GM21526 (cell line): ENCODE results near the gene TRIM15.

ENCODE experiments used
- ATAC-seq: cut with Tn5 transposase; IDR thresholded peaks from one replicate; pipeline ENCODE4 v1.9.1; 2021; ENCODE audit warnings: moderate library complexity; ENCODE audit not compliant: unreplicated experiment, low FRiP score

The TRIM15 gene

DNA sequence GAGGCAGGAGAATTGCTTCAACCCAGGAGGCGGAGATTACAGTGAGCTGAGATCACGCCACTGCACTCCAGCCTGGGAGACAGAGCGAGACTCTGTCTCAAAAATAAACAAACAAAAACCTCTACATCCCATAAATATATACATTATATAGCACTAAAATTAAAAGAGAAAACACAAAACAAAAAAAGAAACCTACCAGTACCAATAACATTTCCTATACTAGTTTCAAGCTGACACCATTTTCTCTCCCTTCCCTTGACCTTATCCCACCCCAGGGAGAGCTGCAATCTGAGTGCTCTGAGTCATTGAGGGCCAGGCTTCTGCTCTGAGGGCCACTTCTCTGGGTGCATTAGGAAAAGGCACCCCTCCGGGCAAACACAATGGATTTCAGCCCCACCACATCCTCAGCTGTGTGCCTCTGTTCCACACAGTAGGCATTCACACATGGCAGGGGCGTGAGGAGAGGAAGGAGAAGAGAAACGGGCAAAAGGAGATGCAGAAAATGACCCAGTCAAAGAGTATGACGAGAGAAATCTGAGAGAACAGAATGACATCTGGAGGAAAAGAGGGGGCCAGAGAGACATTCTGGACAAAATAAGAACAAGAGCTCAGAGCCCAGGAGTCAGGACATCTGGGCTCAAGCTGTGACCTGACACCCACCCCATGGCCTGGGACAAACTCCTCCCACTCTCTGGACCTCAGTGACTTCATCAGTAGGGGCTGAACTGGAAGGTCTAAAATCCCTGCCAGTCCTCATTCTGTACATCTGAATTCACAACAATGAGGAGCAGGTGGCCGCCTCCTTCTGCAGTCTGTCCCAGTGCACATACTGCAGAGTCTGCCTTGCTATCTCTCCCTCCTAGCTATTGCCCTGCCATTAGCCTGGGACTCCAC, 31.7 kb downstream of the TRIM15 start:
- ATAC-seq, result no peak

DNA sequence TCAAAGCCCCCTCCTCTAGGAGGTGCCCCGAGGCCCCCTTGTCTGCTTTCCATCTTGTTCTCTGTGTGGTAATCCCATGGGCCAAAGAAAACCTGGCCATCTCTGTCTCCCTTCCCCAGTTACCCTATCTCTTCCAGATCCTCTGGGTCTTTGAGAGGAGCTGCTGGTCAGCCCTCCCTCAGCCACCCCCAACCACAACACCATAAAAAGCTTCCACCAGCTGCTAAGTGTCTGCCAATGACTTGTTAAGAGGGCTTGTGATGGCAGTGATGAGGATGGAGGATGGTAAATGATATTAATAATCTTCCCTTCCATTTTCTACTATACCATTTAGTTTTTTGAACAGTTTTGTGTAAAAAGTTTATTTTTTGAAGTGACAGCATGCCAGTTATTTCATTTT, 32.6 kb downstream of the TRIM15 start:
- no peak for ATAC-seq

- no peak for ATAC-seq
These were observed 33.0 kb downstream of the TRIM15 start for GRCh38 chr6:30196376-30196775.

GRCh38 chr6:30198166-30199084, 35.1 kb downstream of the TRIM15 start:
- ATAC-seq, result no peak

DNA sequence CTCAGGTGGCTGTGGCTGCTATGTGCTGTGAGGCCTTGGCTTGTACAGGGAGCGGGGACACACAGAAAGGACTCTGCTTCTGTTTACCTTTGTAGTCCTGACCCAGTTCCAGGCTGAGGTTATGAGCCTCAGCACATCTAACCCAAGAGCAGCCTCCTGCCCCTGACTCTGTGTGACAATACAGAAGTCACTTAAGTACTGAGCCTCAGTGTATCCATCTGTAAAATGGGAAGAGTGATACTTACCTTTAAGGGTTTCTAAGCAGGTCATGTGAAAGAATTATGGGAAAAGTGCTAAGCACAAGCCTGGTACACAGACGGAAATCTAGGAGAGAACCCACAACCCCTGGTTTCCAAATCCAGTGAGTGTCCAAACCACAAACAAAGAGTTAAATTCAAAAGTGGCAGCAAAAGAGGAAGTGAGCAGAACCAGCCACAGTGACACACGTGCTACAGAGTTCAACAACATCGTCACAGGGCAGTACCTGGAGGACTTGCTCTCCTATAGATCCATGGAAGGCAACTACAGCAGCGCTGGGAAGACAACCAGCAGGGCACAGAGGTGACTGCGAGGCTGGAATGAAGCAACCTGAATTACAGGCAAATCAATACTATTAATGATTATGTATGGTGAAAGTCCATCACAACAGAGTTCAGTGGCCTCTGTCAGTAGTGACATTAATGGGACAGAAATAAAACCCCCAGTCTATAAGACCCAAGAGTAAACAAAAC, 37.4 kb downstream of the TRIM15 start:
- ATAC-seq, result peak; percentile 60

GRCh38 chr6:30202366-30202765, 39.0 kb downstream of the TRIM15 start:
- ATAC-seq, result no peak

DNA sequence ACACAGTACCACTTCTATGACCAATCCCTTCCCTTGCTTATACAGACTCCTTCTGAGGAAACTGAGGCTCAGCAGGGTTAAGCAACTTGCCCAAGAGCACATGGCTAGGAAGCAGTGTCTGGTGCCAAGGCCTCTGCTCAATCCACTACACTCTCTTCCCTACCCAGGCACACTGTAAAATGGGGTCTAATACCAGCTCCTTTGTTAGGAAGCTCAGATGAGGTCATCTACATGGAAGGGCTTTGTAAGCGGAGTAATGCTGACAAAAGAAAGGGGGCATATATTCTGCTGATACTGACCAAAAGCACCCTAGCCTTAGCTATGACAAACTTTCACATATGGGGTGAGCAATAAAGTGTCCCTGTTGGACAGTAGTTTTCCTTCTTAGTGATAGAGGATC, 40.8 kb downstream of the TRIM15 start:
- ATAC-seq, result no peak

GRCh38 chr6:30206152-30206551, 42.8 kb downstream of the TRIM15 start:
- no peak for ATAC-seq

- ATAC-seq, result no peak
These were observed 43.7 kb downstream of the TRIM15 start for GRCh38 chr6:30206799-30207618.

GRCh38 chr6:30207619-30208295, 44.4 kb downstream of the TRIM15 start:
- ATAC-seq, result no peak

DNA sequence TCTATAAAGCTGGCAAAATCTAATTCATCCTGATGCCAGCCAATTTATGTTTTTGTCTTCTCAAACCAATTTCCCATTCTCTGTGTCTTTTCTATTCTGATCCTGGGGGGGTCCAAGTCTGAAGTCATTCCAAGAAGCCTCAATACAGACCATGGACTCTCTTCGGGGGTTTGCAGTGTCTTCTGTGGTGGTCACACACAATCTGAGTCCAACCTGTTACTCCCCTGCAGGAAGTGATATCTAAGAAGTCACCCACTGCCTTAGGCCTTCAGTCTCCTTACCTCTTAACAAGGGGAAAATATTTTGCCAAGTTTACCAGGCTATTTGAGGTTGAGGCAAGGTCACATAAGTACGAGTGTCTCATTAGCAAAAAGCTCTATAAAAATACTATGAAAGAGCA, 48.0 kb downstream of the TRIM15 start:
- no peak for ATAC-seq

GRCh38 chr6:30211899-30212298, 48.6 kb downstream of the TRIM15 start:
- no peak for ATAC-seq

GRCh38 chr6:30212865-30213666, 49.7 kb downstream of the TRIM15 start, which contains the start of gene TRIM26:
TSS of gene TRIM26 (minus strand) at chr6:30213406. CDS start at chr6:30199103, 14,303 bp downstream.
- peak; percentile 79 for ATAC-seq

- ATAC-seq, result no peak
These were observed 50.3 kb downstream of the TRIM15 start for GRCh38 chr6:30213667-30213956.

GRCh38 chr6:30213957-30214656, 50.8 kb downstream of the TRIM15 start:
- peak; percentile 48 for ATAC-seq

DNA sequence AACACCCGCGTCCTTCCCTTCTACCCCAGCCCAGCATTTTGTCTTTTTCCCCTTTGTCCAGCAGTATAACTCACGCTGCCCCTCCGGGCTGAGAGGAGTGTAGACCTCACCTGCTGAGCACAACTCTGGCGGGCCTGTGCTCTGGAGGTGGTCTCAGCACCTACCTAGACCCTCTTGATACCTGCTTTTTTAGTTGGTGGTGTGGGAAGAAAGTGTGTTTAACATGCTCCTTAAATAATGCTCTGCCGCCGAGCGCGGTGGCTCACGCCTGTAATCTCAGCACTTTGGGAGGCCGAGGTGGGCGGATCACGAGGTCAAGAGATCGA, 51.3 kb downstream of the TRIM15 start:
- ATAC-seq, result no peak

- no peak for ATAC-seq
These were observed 52.8 kb downstream of the TRIM15 start for GRCh38 chr6:30216096-30216495.

DNA sequence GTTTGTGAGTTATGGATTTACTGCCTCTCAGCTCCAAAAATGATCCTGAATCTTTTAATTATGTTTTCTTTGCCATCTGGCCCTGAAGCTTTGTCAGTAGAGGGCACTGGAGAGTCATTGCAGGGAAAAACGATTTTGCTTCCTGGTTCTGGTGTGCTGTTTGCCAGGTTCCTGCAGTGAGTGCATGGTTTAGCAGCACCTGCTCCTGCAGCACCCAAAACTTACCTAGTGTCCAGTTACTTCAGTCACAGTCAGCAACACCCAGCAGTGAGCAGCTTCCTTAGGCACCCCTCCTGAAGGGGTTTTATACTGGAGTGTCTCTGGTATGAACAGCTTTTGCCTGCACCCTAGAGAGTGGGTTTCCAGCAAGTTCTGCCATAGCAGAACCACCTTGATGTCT, 55.9 kb downstream of the TRIM15 start:
- ATAC-seq, result no peak
